Esophagus squamous epithelium (tissue), 5 donors: ENCODE results near the gene MTA1. TPM values are rescaled to one million over a fixed set of nuclear protein-coding genes. Genes with fewer than 3 reads are reported as not detected.

Experiments
- DNase-seq: peaks from one replicate; lab custom pipeline; 2025; lab: John Stamatoyannopoulos, UW
- H3K27ac ChIP-seq, 4 donors: fragments of 200-600 bp; sonication (generic); one replicate each; pipeline ENCODE4 v1.5.1; 2016 to 2019; ENCODE audit warnings: mild to moderate bottlenecking in 1 of 4
- H3K27me3 ChIP-seq, 4 donors: fragments of 200-600 bp; sonication (generic); 1 replicate in 3 of 4; 2 replicates in 1 of 4; pipeline versions ENCODE4 v1.5.1 to v1.6.0; 2017 to 2021; ENCODE audit warnings: antibody characterized with exemption in 1 of 4
- H3K36me3 ChIP-seq, 3 donors: fragments of 200-600 bp; sonication (generic); one replicate each; pipeline ENCODE4 v1.5.1; 2016 to 2019
- H3K4me1 ChIP-seq, 3 donors: fragments of 200-600 bp; sonication (generic); one replicate each; pipeline ENCODE4 v1.5.1; 2017 to 2019
- H3K4me3 ChIP-seq, 4 donors: fragments of 200-600 bp; sonication (generic); 1 replicate in 3 of 4; 2 replicates in 1 of 4; pipeline ENCODE4 v1.5.1; 2016 to 2019; ENCODE audit warnings: mild to moderate bottlenecking in 2 of 4, moderate library complexity in 1 of 4
- H3K9me3 ChIP-seq, 3 donors: fragments of 200-600 bp; sonication (generic); one replicate each; pipeline ENCODE4 v1.5.1; 2016 to 2019
- CTCF ChIP-seq, 6 experiments: fragments of 450-650 bp in 4 of 6; fragments of 200-600 bp in 2 of 6; sonication (generic) in 2 of 6; IDR thresholded peaks; one replicate each; pipeline ENCODE4 v1.5.1; 2016 to 2019; ENCODE audit warnings: antibody characterized with exemption in 6 of 6, mild to moderate bottlenecking in 4 of 6, moderate library complexity in 4 of 6
- POLR2A ChIP-seq, 4 donors: fragments of 450-650 bp; IDR thresholded peaks; one replicate each; pipeline ENCODE4 v1.6.1; 2017; ENCODE audit warnings: antibody characterized with exemption in 4 of 4, mild to moderate bottlenecking in 4 of 4, moderate library complexity in 3 of 4
- WGBS, 2 donors: methylation state at CpG; one replicate each; pipeline ENCODE4 v1.1.5; 2018; 5-methylcytosine and 5-hydroxymethylcytosine counted together
- intact Hi-C: fragments of 100-400 bp; cut with DNase I; formaldehyde crosslinking; loops from one replicate; pipeline ENCODE4 v1.15.0; 2022
- total RNA-seq, 4 donors: library from RNA; depleted of rRNA; stranded (reverse); fragments of >200 nt; gene quantifications; one replicate each; pipeline ENCODE4 v1.1.0, GENCODE V29; 2016
- donor health status: DM: yes; HTN: yes; CAD: no.

Gene MTA1
- total RNA-seq, 4 donors from 2014 or later = 19.9 to 64.7 (median 39.6) TPM

- peaks cover 7 to 29% (median 10%) of the 10 kb centered on the region in 3 donors for H3K4me1 ChIP-seq
- no peaks in the 10 kb centered on the region for H3K27me3 ChIP-seq
- intact Hi-C loops = no loop called here
- H3K36me3 ChIP-seq = peaks cover 0 to 58% (median 0%) of the 10 kb centered on the region in 3 donors
- WGBS, 2 donors = 93% methylated on average over 11 of the region's 40 CpGs; no CpG with 5 or more reads in 1 of the 2 donors
- DNase-seq = no peak
- H3K4me3 ChIP-seq = no peak overlapping the region
- H3K27ac ChIP-seq = no peak overlapping the region
- H3K9me3 ChIP-seq = no peaks in the 10 kb centered on the region
- no peak for TF ChIP-seq POLR2A (IDR thresholded peaks at IDR 0.05)
- TF ChIP-seq CTCF (IDR thresholded peaks at IDR 0.05) = no peak
Measured at GRCh38 chr14:105392131-105393090, 27.2 kb upstream of the MTA1 start.

GRCh38 chr14:105393151-105393550 is 26.5 kb upstream of the MTA1 start:
- Histone ChIP-seq H3K27me3 (no peaks in the 10 kb centered on the region), H3K9me3 (no peaks in the 10 kb centered on the region), H3K4me1 (peaks cover 12 to 36% (median 14%) of the 10 kb centered on the region in 3 donors), H3K36me3 (peaks cover 0 to 51% (median 0%) of the 10 kb centered on the region in 3 donors), H3K27ac (no peak overlapping the region), H3K4me3 (no peak overlapping the region)
- no peak for DNase-seq
- WGBS, 2 donors = 86 to 95% methylated on average over 11 of the region's 14 CpGs
- intact Hi-C loops = no loop called here
- TF ChIP-seq CTCF (IDR thresholded peaks at IDR 0.05) = no peak
- no peak for TF ChIP-seq POLR2A (IDR thresholded peaks at IDR 0.05)

GRCh38 chr14:105394714-105395537 is 24.7 kb upstream of the MTA1 start:
- Histone ChIP-seq H3K4me1 (peaks cover 19 to 38% (median 22%) of the 10 kb centered on the region in 3 donors), H3K9me3 (no peaks in the 10 kb centered on the region), H3K4me3 (no peak overlapping the region), H3K27me3 (no peaks in the 10 kb centered on the region), H3K36me3 (peaks cover 0 to 52% (median under 1%) of the 10 kb centered on the region in 3 donors), H3K27ac (no peak overlapping the region)
- no peak for DNase-seq
- 87 to 88% methylated on average over 13 to 17 of the region's 25 CpGs for WGBS, 2 donors
- intact Hi-C loops = no loop called here
- no peak for TF ChIP-seq POLR2A (IDR thresholded peaks at IDR 0.05)

- no peak overlapping the region for H3K27ac ChIP-seq
- H3K4me1 ChIP-seq = peaks cover 14 to 35% (median 17%) of the 10 kb centered on the region in 3 donors
- H3K36me3 ChIP-seq = peaks cover 0 to 57% (median 7%) of the 10 kb centered on the region in 3 donors
- intact Hi-C loops = no loop called here
- no peak for TF ChIP-seq CTCF (IDR thresholded peaks at IDR 0.05)
- TF ChIP-seq POLR2A (IDR thresholded peaks at IDR 0.05) = no peak
- no peaks in the 10 kb centered on the region for H3K27me3 ChIP-seq
- WGBS, 2 donors = 89 to 90% methylated on average over 2 to 8 of the region's 8 CpGs
- H3K9me3 ChIP-seq = no peaks in the 10 kb centered on the region
- no peak overlapping the region for H3K4me3 ChIP-seq
- DNase-seq = no peak
Measured at GRCh38 chr14:105395538-105395854, 24.1 kb upstream of the MTA1 start.

GRCh38 chr14:105397350-105397931 is 22.2 kb upstream of the MTA1 start:
- H3K27ac ChIP-seq = peak overlapping the region; percentile 77 to 92 (median 86)
- peaks cover 0 to 53% (median 12%) of the 10 kb centered on the region in 3 donors for H3K36me3 ChIP-seq
- peaks cover 14 to 33% (median 17%) of the 10 kb centered on the region in 3 donors for H3K4me1 ChIP-seq
- peaks cover 0 to 6% (median 0%) of the 10 kb centered on the region in 3 donors for H3K9me3 ChIP-seq
- no peak for DNase-seq
- TF ChIP-seq CTCF (IDR thresholded peaks at IDR 0.05) = no peak
- TF ChIP-seq POLR2A (IDR thresholded peaks at IDR 0.05) = no peak
- WGBS, 2 donors = 100% methylated on average over 1 to 2 of the region's 13 CpGs
- intact Hi-C loops = no loop called here
- no peaks in the 10 kb centered on the region for H3K27me3 ChIP-seq
- peak overlapping the region in 3 of 4 donors; percentile 77 to 92 (median 87) for H3K4me3 ChIP-seq
